GM18505 (cell line): ENCODE measurements around the gene PYDC1.
A peak's percentile ranks its signal among the peaks of the same experiment; 100 is the strongest.

Experiments used
- ATAC-seq: cut with Tn5 transposase; IDR thresholded peaks from one replicate; pipeline ENCODE4 v1.9.1; 2021; ENCODE audit not compliant: unreplicated experiment
- POLR2A ChIP-seq: IDR thresholded peaks from 4 replicates; pipeline ENCODE4 v1.6.1; 2011; ENCODE audit warnings: borderline replicate concordance; ENCODE audit not compliant: insufficient read depth, insufficient read length; ENCODE audit errors: extremely low read depth

The PYDC1 gene

DNA sequence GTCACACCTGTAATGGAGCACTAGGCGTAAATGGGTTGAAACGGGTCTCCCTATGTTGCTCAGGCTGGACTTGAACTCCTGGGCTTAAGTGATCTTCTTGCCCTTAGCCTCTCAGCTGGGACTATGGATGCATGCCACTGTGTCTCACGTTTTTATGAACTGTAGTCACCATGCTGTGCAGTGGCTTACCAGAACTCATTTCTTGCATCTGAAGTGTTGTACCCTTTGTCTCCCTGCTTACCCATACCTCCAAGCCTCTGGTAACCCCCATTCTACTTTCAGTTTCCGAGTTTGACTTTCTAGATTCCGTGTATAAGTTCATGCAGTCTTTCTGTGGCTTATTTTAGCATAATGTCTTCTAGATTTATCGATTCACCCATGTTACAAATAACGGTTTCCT is 22.0 kb downstream of the PYDC1 start:
- no peak for ATAC-seq
- peak; percentile 1 for TF ChIP-seq POLR2A

DNA sequence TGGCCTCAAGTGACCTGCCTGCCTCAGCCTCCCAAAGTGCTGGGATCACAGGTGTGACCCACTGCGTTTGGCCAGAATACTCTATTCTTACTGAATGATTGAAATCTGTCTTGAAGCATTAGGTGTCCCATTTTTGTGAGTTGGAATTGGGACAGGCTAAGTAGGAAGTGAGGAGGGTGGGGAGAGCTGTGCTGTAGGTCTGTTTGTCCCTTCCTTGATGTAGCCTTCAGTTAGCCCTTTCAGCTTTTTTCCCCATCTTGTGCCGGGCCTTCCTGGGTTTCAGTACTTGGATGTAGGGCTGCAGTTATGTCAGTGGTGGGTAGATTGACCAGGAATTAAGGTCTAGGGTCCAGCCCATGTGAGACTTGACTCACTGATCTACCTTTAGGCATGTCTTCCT is 23.1 kb downstream of the PYDC1 start:
- TF ChIP-seq POLR2A: no peak
- no peak for ATAC-seq

DNA sequence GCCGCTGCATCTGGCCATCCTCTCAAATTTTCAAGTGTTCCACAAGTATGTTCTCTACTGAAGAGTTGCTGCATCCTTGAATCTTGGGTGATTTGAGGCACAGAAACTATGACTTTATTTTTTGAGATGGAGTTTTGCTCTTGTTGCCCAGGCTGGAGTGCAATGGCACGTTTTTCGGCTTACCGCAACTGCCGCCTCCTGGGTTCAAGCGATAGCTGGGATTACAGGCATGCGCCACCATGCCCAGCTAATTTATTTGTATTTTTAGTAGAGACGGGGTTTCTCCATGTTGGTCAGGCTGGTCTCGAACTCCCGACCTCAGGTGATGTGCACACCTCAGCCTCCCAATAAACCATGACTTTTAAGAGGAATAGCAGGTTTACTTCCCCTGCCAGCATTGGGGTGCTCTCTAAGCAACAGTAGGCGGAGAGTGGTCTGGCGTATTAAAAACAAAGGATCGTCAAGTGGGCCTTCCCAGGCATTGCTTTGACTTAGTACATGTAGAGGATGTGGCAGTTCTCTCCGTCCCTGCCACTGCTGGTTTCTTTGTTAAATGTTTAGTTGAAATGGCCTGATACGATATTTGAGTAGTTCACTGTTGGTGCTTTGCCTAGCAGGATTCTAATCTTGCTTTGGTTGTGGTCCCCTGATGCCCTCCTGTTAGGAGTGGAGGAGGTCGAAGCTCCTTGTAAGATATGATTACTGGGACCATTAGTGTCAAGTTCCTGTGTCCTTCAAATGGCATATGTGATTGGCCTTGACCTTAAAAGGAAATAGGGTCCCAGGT is 23.9 kb downstream of the PYDC1 start:
- no peak for TF ChIP-seq POLR2A
- no peak for ATAC-seq

DNA sequence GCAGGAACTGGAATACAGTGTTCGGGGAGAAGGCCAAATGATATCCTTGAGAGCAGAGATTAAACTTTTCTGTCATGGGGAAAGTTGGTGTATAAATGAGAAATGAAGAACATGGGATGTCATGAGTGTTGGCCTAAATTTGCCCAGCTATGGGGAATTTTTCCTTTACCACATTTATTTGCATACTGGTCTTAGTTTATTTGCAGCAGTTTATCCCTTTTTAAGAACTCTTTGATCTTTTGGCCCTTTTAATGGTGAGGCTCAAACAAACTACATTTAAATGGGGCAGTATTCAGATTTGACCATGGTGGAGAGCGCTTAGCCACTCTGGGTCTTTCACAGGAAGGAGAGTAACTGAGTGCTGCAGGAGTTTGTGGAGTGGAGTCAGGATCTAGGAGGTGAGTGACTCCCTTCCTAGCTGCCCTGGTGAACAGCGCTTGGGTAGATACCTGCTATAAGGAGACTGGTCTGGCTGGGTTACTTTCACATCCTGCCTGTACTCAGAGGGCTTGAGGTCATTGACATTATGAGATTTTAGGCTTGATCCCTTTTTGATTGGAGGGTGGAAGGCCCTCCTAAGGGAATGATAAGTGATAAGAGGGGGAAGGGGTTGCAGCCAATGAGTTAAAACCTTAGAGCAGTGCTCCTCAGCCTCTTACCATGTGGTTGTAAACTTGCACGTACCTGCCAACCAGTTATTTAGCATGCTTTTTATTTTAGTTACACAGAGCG is 25.1 kb downstream of the PYDC1 start:
- peak; percentile 31 for TF ChIP-seq POLR2A
- ATAC-seq: no peak

DNA sequence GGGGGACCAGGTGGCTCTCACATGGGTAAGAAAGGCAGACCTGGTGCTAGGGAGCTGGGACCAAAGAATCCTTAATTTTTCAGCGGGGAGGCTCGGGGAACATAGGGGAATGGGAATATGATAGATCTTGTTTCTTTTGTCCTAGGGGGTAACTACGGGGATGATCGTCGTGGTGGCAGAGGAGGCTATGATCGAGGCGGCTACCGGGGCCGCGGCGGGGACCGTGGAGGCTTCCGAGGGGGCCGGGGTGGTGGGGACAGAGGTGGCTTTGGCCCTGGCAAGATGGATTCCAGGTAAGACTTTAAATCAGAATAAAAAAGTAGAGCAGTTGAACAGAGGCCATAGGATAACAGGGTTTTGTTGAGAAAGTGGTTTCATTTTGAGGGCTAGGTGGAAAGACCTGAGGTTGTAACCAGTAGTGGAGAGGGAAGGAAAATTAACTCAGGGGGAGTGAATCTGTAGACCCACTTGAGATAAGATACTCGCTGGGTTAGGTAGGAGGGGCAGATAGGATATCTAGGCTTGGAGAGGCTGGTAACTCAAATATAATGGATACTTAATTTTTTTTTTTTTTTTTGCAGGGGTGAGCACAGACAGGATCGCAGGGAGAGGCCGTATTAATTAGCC is 26.0 kb downstream of the PYDC1 start:
- no peak for TF ChIP-seq POLR2A
- no peak for ATAC-seq

DNA sequence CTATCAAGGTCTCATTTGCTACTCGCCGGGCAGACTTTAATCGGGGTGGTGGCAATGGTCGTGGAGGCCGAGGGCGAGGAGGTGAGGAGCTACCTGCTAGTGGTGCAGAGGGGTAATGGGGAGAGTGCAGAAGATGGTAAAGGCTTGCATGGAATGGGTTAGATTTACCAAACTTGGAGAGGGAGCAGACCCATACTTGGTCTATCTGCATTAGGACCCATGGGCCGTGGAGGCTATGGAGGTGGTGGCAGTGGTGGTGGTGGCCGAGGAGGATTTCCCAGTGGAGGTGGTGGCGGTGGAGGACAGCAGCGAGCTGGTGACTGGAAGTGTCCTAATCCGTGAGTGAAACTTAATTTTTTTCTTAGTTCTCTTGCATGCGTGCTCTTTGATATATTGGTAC is 26.9 kb downstream of the PYDC1 start:
- no peak for ATAC-seq
- TF ChIP-seq POLR2A: no peak

DNA sequence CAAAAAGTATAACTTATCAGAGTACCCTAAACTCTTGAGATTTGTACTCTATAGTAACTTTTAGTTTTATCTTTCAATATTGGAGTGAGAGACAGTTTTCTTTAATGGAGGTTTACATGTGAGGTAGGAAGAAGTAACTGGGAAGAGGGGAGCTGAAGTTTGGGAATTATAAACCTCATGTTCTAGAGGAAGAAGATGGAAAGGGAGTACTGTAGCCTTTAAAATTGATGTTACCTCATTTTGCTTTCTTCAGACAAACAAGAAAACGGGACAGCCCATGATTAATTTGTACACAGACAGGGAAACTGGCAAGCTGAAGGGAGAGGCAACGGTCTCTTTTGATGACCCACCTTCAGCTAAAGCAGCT is 27.5 kb downstream of the PYDC1 start:
- no peak for TF ChIP-seq POLR2A
- ATAC-seq: no peak

DNA sequence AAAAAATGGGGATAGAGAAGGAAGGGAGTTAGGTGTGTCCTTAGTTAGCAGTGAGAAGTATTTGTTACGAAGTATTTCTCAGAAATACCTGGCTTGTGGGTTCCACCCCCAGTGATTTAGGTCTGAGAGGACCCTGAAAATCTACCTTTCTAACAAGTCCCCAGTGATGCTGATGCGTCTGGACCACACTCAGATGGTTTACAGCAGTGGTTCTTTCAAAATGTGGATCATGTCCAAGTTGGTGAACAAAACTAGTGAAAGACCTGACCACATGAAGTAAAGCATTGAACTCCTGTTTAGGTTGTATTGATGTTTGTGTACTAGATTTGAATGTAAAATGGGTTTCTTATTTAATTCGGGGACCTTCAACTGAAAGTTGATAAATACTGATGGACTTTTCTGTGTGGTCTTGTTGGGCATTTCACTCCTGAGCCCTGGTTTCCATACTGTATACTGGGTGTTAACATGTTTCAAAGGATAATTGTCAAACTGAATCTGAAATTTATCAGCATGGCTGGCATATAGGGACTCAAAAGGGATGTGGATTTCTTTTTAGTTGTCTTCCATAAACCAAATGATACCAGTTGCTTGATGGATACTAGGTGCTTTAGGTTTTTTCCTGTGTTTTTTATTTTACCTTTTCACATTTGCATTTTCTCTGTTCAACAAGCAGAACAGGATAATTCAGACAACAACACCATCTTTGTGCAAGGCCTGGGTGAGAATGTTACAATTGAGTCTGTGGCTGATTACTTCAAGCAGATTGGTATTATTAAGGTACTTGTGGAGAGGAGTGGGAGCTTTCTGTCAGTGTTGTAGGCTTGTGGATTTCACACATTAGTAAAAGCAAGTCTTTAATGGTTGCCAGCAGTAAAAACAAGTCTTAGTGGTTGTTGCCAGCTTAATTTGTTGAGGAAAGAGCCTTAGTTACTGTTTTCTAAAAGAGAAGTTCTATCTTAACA is 28.2 kb downstream of the PYDC1 start:
- no peak for TF ChIP-seq POLR2A
- ATAC-seq: no peak

DNA sequence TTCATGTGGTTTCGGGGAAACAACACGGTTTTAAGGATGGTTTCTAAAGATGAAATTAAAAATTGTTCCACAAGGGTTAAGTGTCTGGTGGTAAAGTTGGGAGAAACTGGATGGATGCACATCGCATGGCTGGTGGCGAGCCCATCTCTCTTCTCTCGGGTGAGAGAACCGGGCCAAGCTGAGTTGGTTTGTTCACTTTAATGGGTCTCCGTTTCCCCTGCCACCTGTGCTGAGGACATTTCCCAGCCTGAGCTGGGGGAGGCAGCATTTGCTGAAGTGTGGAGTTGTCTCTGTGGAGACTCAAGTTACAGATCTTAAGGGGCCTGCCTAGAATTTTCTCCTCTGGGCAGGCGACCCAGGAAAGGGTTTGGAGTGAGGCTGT is 29.1 kb downstream of the PYDC1 start:
- ATAC-seq: no peak

DNA sequence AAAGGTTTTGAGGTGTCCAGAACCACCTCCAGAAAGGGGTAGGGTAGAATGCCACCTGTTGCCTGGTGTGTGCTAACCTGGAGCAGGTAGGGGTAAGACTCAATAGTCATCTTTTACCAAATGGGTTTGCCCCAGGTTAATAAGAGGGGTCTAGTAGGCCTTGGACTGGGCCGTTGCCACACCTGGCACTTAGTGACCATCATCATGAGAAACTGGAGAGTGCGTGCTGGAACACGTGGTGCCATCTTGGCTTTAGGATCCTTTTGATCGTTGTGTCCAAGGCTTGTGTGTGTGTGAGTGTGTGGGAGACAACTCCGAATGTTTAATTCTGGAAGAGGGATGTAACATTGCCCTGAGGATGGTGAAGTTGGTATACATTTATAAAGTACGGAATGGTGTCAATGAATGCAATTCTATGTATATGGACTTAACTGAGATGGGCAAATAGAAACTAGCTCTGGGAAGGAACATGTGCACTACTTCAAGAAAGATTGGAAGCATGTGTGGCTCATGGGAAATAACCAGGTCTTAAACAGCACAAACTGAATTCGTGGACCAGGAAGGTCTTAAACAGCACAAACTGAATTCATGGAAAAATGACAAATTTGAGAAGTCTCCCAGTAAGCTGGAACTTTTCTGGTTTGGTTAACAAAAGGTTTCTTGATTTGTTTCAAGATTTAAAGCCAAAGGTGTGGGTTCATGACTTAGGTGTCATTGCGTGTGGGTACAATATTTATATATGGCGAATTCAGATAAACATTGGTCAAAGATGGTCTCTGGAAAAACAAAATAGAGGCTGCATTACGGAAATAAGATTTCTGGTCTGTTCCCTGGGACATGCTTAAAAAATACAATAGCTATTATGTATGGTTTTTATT is 29.8 kb downstream of the PYDC1 start:
- peak; percentile 15 for TF ChIP-seq POLR2A
- no peak for ATAC-seq

More for the DNA sequence above, 29.1 kb downstream of the PYDC1 start:
- TF ChIP-seq POLR2A: no peak

DNA sequence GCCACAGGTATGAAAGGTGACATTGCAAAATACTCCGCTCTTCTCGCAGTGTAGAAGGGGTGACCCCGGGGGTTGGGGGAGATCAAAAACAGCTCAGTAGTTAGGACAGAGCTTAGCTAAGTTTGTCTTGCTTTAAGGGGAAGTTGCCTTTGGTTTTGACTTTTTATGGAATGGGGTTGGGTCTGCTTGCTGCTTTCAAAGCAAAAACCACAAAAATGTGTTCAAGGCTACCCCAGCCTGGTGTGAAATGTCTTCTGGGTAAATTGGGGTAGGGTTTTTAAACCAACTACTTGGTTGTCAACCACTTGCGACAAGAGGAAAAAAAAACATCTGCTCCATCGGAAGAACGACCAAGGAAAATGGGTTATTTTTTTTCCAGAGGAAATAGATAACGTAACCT is 30.8 kb downstream of the PYDC1 start:
- ATAC-seq: no peak
- no peak for TF ChIP-seq POLR2A

DNA sequence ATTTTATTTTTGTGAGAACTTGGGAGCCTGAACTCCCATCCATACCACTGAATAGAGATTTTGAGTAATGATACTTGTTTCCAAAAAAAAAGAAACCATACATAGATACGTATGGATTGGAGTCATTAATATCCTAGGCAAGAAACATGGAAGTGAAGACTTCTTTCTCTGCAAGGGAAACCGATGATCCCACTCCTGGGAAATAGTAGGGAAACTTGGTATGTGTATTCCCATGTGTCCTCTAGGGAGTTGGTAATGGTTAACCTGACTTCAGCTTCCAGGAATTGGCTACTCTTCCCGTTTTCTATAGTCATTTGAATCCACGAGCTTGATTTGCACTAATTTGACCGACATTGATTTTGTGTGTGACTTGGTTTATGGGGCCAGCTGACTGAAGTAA is 31.6 kb downstream of the PYDC1 start:
- no peak for TF ChIP-seq POLR2A
- no peak for ATAC-seq
